Mesenchymal stem cell (in vitro differentiated cells and primary cell): Measurements from ENCODE around the gene BTN1A1.
A peak's percentile ranks its signal among the peaks of the same experiment; 100 is the strongest.

Experiments used
- DNase-seq: peaks from one replicate; pipeline ENCODE4 v3.0.0-alpha.2; 2013
- H2AFZ ChIP-seq: one replicate; pipeline ENCODE4 v1.6.1; 2013; ENCODE audit warnings: low read depth, mild to moderate bottlenecking, control low read depth, inconsistent platforms, low read length, moderate library complexity
- H2AK5ac ChIP-seq: 2 replicates; pipeline ENCODE4 v1.6.1; 2013; ENCODE audit warnings: low read length, moderate library complexity, mild to moderate bottlenecking, inconsistent platforms; ENCODE audit not compliant: severe bottlenecking
- H2BK120ac ChIP-seq: one replicate; pipeline ENCODE4 v1.6.1; 2013; ENCODE audit warnings: low read depth, mild to moderate bottlenecking, inconsistent platforms, low read length, moderate library complexity
- H2BK12ac ChIP-seq, 2 experiments: one replicate each; pipeline ENCODE4 v1.6.1; 2013; ENCODE audit warnings: inconsistent platforms in 2 of 2, low read length in 2 of 2, mild to moderate bottlenecking in 2 of 2, moderate library complexity in 2 of 2, control low read depth in 1 of 2
- H2BK15ac ChIP-seq: one replicate; pipeline ENCODE4 v1.6.1; 2013; ENCODE audit warnings: mild to moderate bottlenecking, low read depth, inconsistent platforms; ENCODE audit not compliant: poor library complexity, severe bottlenecking
- H2BK5ac ChIP-seq: 2 replicates; pipeline ENCODE4 v1.6.1; 2013; ENCODE audit warnings: low read depth, mild to moderate bottlenecking, low read length, control low read depth, inconsistent platforms; ENCODE audit not compliant: poor library complexity, severe bottlenecking
- H3K14ac ChIP-seq, 2 experiments: one replicate each; pipeline ENCODE4 v1.6.1; 2013; ENCODE audit warnings: inconsistent platforms in 2 of 2, low read length in 2 of 2, control low read depth in 1 of 2, mild to moderate bottlenecking in 1 of 2, moderate library complexity in 1 of 2
- H3K18ac ChIP-seq, 2 experiments: one replicate each; pipeline ENCODE4 v1.6.1; 2013; ENCODE audit warnings: inconsistent platforms in 2 of 2, low read length in 2 of 2, control low read depth in 1 of 2, low read depth in 1 of 2, mild to moderate bottlenecking in 1 of 2
- H3K23ac ChIP-seq, 2 experiments: one replicate each; pipeline ENCODE4 v1.6.1; 2013; ENCODE audit warnings: inconsistent platforms in 2 of 2, low read length in 2 of 2, mild to moderate bottlenecking in 2 of 2, moderate library complexity in 2 of 2, control low read depth in 1 of 2
- H3K27ac ChIP-seq: 2 replicates; pipeline ENCODE4 v1.5.1; 2013; ENCODE audit warnings: mild to moderate bottlenecking, moderate library complexity, low read length, control low read depth, inconsistent platforms; ENCODE audit not compliant: poor library complexity, severe bottlenecking
- H3K27me3 ChIP-seq, 2 experiments: 2 replicates each; pipeline versions ENCODE4 v1.6.1 to v1.7.0; 2013; ENCODE audit warnings: low read length in 2 of 2, mild to moderate bottlenecking in 2 of 2, moderate library complexity in 2 of 2, control low read depth in 1 of 2, inconsistent platforms in 1 of 2; ENCODE audit not compliant: control insufficient read depth in 1 of 2, insufficient read depth in 1 of 2
- H3K36me3 ChIP-seq, 2 experiments: 2 replicates each; pipeline versions ENCODE4 v1.6.1 to v1.7.0; 2013; ENCODE audit warnings: low read length in 2 of 2, control low read depth in 1 of 2, inconsistent platforms in 1 of 2, low read depth in 1 of 2, mild to moderate bottlenecking in 1 of 2; ENCODE audit not compliant: insufficient read depth in 2 of 2, control insufficient read depth in 1 of 2
- H3K4ac ChIP-seq, 2 experiments: one replicate each; pipeline ENCODE4 v1.6.1; 2013; ENCODE audit warnings: inconsistent platforms in 2 of 2, low read length in 2 of 2, mild to moderate bottlenecking in 2 of 2, moderate library complexity in 2 of 2, control low read depth in 1 of 2, low read depth in 1 of 2
- H3K4me1 ChIP-seq: 2 replicates; pipeline ENCODE4 v1.6.1; 2013; ENCODE audit warnings: low read depth, low read length, control low read depth; ENCODE audit not compliant: control insufficient read depth, insufficient read depth
- H3K4me2 ChIP-seq: 2 replicates; pipeline ENCODE4 v1.6.1; 2013; ENCODE audit warnings: low read length, mild to moderate bottlenecking, inconsistent platforms; ENCODE audit not compliant: poor library complexity, severe bottlenecking
- H3K4me3 ChIP-seq, 2 experiments: 2 replicates each; pipeline versions ENCODE4 v1.5.1 to v1.7.0; 2013; ENCODE audit warnings: low read length in 2 of 2, mild to moderate bottlenecking in 2 of 2, control low read depth in 1 of 2, low read depth in 1 of 2; ENCODE audit not compliant: insufficient read depth in 1 of 2
- H3K79me1 ChIP-seq: replicated peaks from 2 replicates; pipeline ENCODE4 v1.6.1; 2013; ENCODE audit warnings: mild to moderate bottlenecking, control low read depth, low read length, inconsistent platforms; ENCODE audit not compliant: poor library complexity, severe bottlenecking
- H3K9ac ChIP-seq: 2 replicates; pipeline ENCODE4 v1.7.0; 2013; ENCODE audit warnings: mild to moderate bottlenecking, low read length, moderate library complexity
- H3K9me3 ChIP-seq: 2 replicates; pipeline ENCODE4 v1.7.0; 2013; ENCODE audit warnings: mild to moderate bottlenecking, low read length; ENCODE audit not compliant: control insufficient read depth
- H4K8ac ChIP-seq: one replicate; pipeline ENCODE4 v1.6.1; 2013; ENCODE audit warnings: inconsistent platforms, mild to moderate bottlenecking, low read length, moderate library complexity
- H4K91ac ChIP-seq: one replicate; pipeline ENCODE4 v1.6.1; 2013; ENCODE audit warnings: mild to moderate bottlenecking, low read length, inconsistent platforms
- WGBS: methylation state at CpG from one replicate; pipeline ENCODE4 v1.1.7; 2013; ENCODE audit warnings: mixed read lengths; 5-methylcytosine and 5-hydroxymethylcytosine counted together

The BTN1A1 gene

GRCh38 chr6:26473429-26473757, 26.7 kb upstream of the BTN1A1 start:
- no peaks in the 10 kb centered on the region for H3K9me3 ChIP-seq
- H2BK5ac ChIP-seq, result no peak overlapping the region
- H3K4me2 ChIP-seq, result peak overlapping the region; percentile 25
- WGBS, result no CpG with 5 or more reads among the region's 1 CpG
- H3K14ac ChIP-seq, result no peak overlapping the region
- H3K4ac ChIP-seq, result no peak overlapping the region
- no peaks in the 10 kb centered on the region for H3K27me3 ChIP-seq
- peaks cover 16 to 20% of the 10 kb centered on the region in 2 experiments for H3K36me3 ChIP-seq
- no peak overlapping the region for H4K91ac ChIP-seq
- no peak overlapping the region for H2BK120ac ChIP-seq
- no peak overlapping the region for H2AK5ac ChIP-seq
- H2AFZ ChIP-seq, result no peak overlapping the region
- H3K4me1 ChIP-seq, result peaks cover 13% of the 10 kb centered on the region
- H3K79me1 ChIP-seq, result peaks cover 2% of the 10 kb centered on the region
- H2BK12ac ChIP-seq, result no peak overlapping the region
- no peak for DNase-seq
- no peak overlapping the region for H3K23ac ChIP-seq
- peak overlapping the region in 1 of 2 experiments; percentile 80 for H3K4me3 ChIP-seq
- H3K9ac ChIP-seq, result peak overlapping the region; percentile 93
- no peak overlapping the region for H2BK15ac ChIP-seq
- peak overlapping the region; percentile 77 for H3K27ac ChIP-seq
- no peak overlapping the region for H4K8ac ChIP-seq
- H3K18ac ChIP-seq, result no peak overlapping the region

- H4K91ac ChIP-seq, result no peak overlapping the region
- peak overlapping the region; percentile 93 for H3K9ac ChIP-seq
- DNase-seq, result peak; percentile 95
- peaks cover 11 to 15% of the 10 kb centered on the region in 2 experiments for H3K36me3 ChIP-seq
- no peaks in the 10 kb centered on the region for H3K27me3 ChIP-seq
- H3K9me3 ChIP-seq, result no peaks in the 10 kb centered on the region
- no peak overlapping the region for H3K4ac ChIP-seq
- H3K18ac ChIP-seq, result no peak overlapping the region
- 17% methylated on average over 6 of the region's 12 CpGs for WGBS
- H3K27ac ChIP-seq, result peak overlapping the region; percentile 97
- H2BK120ac ChIP-seq, result no peak overlapping the region
- H2AK5ac ChIP-seq, result no peak overlapping the region
- no peak overlapping the region for H3K23ac ChIP-seq
- H2BK5ac ChIP-seq, result no peak overlapping the region
- H3K4me1 ChIP-seq, result peaks cover 13% of the 10 kb centered on the region
- H3K4me2 ChIP-seq, result peak overlapping the region; percentile 25
- peak overlapping the region in 1 of 2 experiments; percentile 80 for H3K4me3 ChIP-seq
- no peak overlapping the region for H2BK12ac ChIP-seq
- no peak overlapping the region for H4K8ac ChIP-seq
- H3K79me1 ChIP-seq, result peaks cover 1% of the 10 kb centered on the region
- H2BK15ac ChIP-seq, result no peak overlapping the region
- H3K14ac ChIP-seq, result no peak overlapping the region
- H2AFZ ChIP-seq, result no peak overlapping the region
Observed at GRCh38 chr6:26473758-26474438, 26.2 kb upstream of the BTN1A1 start.

GRCh38 chr6:26474439-26474881, 25.6 kb upstream of the BTN1A1 start:
- Histone ChIP-seq H3K14ac (no peak overlapping the region), H3K27ac (peak overlapping the region; percentile 97), H3K9ac (peak overlapping the region; percentile 93), H2BK12ac (no peak overlapping the region), H2BK5ac (peak overlapping the region; percentile 83), H3K27me3 (no peaks in the 10 kb centered on the region), H2AFZ (no peak overlapping the region), H4K91ac (no peak overlapping the region), H3K18ac (peak overlapping the region in 1 of 2 experiments; percentile 63), H3K23ac (no peak overlapping the region), H4K8ac (peak overlapping the region; percentile 67), H2BK15ac (no peak overlapping the region), H2BK120ac (no peak overlapping the region), H3K4me3 (peak overlapping the region in 1 of 2 experiments; percentile 80), H3K4me2 (peak overlapping the region; percentile 79), H3K36me3 (peaks cover 8 to 9% of the 10 kb centered on the region in 2 experiments), H3K79me1 (no peaks in the 10 kb centered on the region), H2AK5ac (peak overlapping the region; percentile 70), H3K4ac (peak overlapping the region; percentile 38 to 89), H3K4me1 (peaks cover 13% of the 10 kb centered on the region), H3K9me3 (no peaks in the 10 kb centered on the region)
- no peak for DNase-seq
- WGBS, result 52% methylated on average over 2 of the region's 2 CpGs

DNA sequence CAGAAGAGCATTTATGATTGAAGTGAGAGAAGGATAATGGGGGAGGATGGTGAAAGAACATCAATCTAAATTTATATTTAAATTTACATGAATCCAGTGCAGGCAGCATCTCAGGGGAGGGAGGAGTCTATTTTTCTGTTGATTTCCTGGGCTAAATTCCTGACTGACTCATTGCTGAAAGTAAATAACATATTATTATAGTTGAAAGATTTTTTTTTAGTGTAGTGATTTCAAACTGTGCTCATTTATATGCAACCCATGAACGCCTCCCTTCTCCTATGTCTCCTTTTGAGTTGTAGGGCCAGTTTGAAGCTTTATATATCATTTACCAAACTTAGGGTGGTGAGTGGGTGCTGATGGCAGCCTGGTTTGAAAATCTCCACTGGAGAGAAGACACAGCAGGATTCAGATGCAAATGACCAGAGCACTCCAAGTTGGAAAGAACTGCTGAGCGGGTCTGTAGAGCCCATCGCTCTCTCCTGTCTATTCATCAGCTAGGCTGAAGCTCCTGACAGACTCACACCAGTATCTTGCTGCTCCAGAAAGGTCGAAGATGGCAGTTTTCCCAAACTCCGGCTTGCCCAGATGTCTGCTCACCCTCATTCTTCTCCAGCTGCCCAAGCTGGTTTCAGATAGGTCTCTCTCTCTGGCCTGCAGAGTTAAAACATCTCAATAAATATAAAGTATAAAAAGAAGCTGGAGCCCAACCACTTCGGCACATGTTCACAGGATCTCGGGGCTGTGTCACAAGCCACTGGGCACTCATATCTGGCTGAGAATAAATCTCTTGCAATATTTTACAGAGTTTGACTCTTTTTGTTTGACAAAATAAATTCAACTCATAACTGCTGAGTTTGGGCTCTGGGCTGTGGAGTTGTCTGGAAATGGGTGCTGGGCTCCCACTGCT, 24.0 kb upstream of the BTN1A1 start:
- no peaks in the 10 kb centered on the region for H3K9me3 ChIP-seq
- no peaks in the 10 kb centered on the region for H3K36me3 ChIP-seq
- no peak overlapping the region for H3K14ac ChIP-seq
- 87% methylated on average over 4 of the region's 7 CpGs for WGBS
- H3K27ac ChIP-seq, result peak overlapping the region; percentile 12
- no peak overlapping the region for H2BK15ac ChIP-seq
- H4K8ac ChIP-seq, result no peak overlapping the region
- no peak overlapping the region for H2AFZ ChIP-seq
- H3K4me2 ChIP-seq, result no peak overlapping the region
- H3K4me3 ChIP-seq, result no peak overlapping the region
- H4K91ac ChIP-seq, result peak overlapping the region; percentile 31
- H3K9ac ChIP-seq, result no peak overlapping the region
- H3K27me3 ChIP-seq, result no peaks in the 10 kb centered on the region
- H3K4me1 ChIP-seq, result peaks cover 13% of the 10 kb centered on the region
- H3K18ac ChIP-seq, result no peak overlapping the region
- H2BK5ac ChIP-seq, result no peak overlapping the region
- no peak overlapping the region for H3K4ac ChIP-seq
- no peaks in the 10 kb centered on the region for H3K79me1 ChIP-seq
- H2BK120ac ChIP-seq, result no peak overlapping the region
- no peak overlapping the region for H3K23ac ChIP-seq
- no peak overlapping the region for H2AK5ac ChIP-seq
- no peak overlapping the region for H2BK12ac ChIP-seq
- peak; percentile 14 for DNase-seq
